T-helper 2 cell treated with Interferon-gamma antibody and Interleukin-4, amounts not matched to agents 100 ng/mL and 5 ng/mL, for 36 hours (primary cell): Measurements from ENCODE around the gene TTLL11. TPM values are rescaled to one million over a fixed set of nuclear protein-coding genes. Genes with fewer than 3 reads are reported as not detected.
"Not testable (repeated sequence)": the region's sequence is repeated elsewhere in the genome, so short reads cannot be mapped to it uniquely, and the experiment has no call there.

Experiments used
- intact Hi-C: fragments of 100-400 bp; cut with micrococcal nuclease; formaldehyde crosslinking; loops from one replicate; pipeline ENCODE4 v1.15.1; 2023
- total RNA-seq: library from RNA; stranded (reverse); gene quantifications from 2 replicates; pipeline ENCODE4 v1.2.3, GENCODE V29; 2022

TTLL11 gene
- total RNA-seq, 1 donor from 2014 or later, result 2.7 TPM

DNA sequence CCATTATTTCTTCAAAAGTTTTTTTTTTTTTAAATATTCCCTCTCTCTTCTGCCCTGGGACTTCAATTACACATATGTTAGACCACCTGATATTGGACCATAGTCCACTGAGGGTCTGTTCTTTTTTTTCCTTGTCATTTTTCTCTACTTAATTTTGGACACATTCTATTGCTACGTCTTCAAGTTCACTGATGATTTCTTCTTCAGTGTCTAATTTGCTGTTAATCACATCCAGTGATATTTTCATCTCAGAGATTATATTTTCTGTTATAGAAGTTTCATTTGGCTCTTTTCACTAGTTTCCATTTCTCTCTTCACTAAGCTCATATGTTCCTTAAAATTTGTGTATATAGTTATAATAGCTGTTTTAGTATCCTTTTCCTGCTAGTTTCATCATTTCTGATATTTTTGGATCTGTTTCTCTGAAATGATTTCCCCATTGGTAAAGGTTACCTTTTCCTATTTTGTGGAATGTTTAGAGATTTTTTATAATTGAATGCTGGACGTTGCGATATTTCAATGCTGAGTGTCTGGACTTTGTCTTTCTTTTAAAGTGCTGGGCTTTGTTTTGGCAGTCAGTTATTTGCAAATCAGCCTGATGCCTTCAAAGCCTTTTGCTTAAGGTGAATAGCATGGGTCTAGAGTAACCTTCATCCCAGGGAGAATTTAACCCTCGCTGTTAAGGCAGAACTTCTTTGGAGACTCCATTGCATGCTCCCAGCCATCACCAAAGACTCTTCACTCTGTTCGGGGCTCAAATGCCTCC lies 111.8 kb downstream of the TTLL11 start:
- intact Hi-C loops, result no loop called here

- intact Hi-C loops, result not testable (repeated sequence)
These were observed 112.4 kb downstream of the TTLL11 start for GRCh38 chr9:121980665-121981064.

DNA sequence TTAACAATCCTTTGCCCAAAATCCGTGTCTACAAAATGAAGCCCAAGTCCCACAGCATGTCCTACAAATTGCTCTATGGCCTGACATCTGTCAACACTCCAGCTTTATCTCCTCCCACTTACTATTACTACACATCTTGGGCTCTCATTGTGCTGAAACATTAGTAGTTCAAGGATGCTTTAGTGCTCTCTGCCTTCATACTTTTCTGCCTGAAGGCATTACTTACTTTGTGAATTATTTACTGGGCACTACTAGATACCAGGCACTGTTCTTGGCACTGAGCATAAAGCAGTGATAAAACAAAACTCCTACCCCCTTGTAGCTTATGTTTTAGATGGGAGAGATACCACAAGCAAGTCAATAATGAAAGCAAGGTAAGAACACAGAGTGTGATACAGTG lies 113.4 kb downstream of the TTLL11 start:
- intact Hi-C loops, result no loop called here

GRCh38 chr9:121976751-121977150 lies 116.4 kb downstream of the TTLL11 start:
- intact Hi-C loops, result no loop called here

- intact Hi-C loops, result no loop called here
These were observed 117.3 kb downstream of the TTLL11 start for GRCh38 chr9:121975801-121976277.

DNA sequence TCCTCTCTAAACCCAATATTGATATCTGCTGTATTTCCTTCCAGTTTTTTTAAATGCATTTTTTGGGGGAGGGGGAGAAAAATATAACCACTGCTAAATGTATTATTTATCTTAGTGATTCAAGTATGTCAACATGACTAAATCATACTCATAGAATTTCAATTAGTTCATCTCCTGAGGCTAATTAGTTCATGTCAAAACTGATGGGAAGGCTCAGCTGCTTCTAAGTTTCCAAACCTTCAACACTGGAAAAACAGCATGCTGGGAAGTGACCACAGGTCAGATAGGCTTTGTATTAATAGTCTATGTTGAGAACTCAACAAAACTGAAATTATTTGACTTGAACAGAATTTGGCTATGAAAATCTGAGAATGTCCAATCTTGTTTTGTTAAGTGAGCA lies 118.7 kb downstream of the TTLL11 start:
- intact Hi-C loops, result no loop called here

DNA sequence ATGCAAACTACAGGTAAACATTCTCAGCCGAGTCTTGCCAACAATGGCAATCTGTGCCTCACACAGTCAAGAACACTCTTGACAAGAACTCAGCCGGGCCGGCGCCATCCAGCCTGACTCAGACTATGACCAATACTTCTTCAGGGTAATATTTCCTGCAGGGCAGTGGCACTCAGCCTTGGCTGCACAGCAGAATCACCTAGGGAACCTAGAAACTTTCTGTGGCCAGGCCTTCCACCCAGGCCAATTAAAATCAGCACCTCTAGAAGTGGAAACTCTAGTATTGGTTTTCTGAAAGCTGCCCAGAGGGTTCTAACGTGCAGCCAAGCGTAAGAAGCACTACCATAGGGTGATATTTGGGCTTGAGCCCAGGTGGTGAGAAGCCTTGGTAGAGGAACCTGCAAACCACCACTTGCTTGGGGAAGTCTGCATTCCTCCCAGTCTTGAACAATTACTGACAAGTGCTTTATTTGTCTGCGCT lies 120.6 kb downstream of the TTLL11 start:
- intact Hi-C loops, result no loop called here

GRCh38 chr9:121968056-121968455 lies 125.1 kb downstream of the TTLL11 start:
- intact Hi-C loops, result no loop called here

DNA sequence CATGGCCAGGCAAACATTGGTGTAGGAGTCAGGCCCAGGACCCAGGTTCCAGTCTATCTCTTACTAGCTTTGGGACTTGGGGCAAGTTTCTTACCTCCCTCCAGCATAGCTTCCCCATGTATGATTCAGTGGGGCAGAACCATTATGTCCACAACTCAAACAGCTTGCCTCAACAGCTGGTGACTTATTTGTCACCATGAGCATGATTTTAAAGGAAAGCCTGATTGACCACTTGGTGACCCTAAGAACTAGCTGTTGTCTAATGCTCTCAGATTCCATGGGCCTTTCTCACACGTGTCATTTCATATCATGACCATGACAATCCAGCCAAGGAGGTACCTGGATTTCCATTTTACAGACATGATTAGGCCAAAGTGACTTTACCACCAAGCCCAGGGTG lies 126.4 kb downstream of the TTLL11 start:
- intact Hi-C loops, result no loop called here

GRCh38 chr9:121963528-121963995 lies 129.5 kb downstream of the TTLL11 start:
- intact Hi-C loops, result no loop called here

GRCh38 chr9:121962421-121962820 lies 130.7 kb downstream of the TTLL11 start:
- intact Hi-C loops, result no loop called here

DNA sequence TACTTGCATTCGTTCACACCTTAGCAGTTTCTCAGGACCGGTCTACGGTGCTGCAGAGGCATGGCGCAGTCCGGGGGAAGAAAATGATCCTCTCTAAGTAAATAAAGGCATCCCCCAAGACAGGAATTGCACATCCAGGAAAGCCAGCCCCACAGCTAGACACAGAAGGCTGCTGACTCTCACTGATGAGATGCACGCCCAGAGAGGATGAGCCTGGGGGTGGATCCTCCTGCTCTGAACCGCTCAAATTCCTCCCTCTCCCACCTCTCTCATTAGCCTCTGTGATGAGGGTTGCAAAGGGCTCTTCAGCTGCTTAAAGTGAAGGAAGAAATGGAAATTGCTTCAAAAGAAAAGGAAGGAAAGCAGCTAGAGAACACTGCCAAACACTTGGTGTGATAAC lies 132.4 kb downstream of the TTLL11 start:
- intact Hi-C loops, result no loop called here

GRCh38 chr9:121958530-121958929 lies 134.6 kb downstream of the TTLL11 start:
- intact Hi-C loops, result no loop called here

DNA sequence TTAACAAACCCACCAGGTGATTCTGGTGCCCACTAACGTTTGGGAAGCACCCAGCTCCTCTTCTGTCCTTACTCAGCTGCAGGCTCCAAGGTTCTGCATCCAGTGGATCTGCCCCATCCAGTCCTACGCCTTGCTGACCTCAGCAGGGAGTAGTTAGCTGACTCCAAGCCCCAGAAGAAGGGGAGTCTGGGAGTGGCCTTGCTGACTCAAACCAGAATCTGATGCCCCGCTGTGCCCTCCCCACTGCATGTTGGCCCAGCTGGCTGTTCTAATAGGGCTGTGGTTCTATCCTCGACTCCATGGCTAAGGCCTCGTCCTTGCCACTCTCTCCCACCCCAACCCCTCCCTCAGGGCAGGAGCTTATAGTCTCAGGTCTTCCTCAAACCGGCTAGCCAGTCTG lies 136.3 kb downstream of the TTLL11 start:
- intact Hi-C loops, result no loop called here

GRCh38 chr9:121955649-121956048 lies 137.5 kb downstream of the TTLL11 start:
- intact Hi-C loops, result no loop called here

- intact Hi-C loops, result no loop called here
These were observed 138.5 kb downstream of the TTLL11 start for GRCh38 chr9:121954477-121955140.

DNA sequence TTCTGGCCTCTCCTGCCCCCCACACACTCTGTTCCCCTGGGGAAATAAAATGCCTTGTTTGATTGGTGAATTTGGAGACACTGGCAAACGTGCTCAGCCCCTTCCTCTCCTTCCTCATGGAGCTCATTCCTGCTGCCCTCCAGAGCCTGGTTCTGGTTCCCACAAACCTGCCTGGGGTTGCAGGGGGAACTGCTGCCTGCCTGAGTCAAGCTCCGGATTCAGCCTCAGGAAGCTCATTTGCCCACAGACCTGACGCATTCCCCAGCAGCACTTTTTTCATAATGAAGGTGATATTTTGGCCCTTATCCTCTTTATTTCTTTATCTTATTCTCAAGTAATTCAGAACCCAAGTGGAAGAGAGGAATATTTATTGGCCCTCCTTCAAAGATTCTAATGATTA lies 140.5 kb downstream of the TTLL11 start:
- intact Hi-C loops, result no loop called here

GRCh38 chr9:121950866-121951265 lies 142.2 kb downstream of the TTLL11 start:
- intact Hi-C loops, result no loop called here

DNA sequence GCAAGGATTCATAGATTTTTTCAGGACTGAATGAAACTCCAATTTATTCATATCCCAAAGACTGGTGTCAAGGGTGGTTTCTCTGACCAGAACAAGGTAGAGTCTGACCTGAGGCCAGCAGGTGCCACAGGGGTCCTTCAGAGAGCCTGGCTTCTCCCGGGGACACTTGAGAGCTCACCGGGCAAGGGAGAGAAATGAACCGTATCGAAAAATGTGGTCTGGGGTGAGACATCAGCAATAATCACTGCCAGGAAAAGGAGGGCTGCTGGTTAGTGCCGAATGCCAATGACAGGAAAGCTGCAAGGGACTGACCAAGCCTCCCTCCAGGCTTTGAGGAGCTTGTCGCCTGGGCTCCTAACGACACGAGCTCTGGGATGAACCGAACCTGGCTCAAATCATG lies 142.7 kb downstream of the TTLL11 start:
- intact Hi-C loops, result no loop called here

- intact Hi-C loops, result no loop called here
These were observed 143.3 kb downstream of the TTLL11 start for GRCh38 chr9:121949766-121950165.

DNA sequence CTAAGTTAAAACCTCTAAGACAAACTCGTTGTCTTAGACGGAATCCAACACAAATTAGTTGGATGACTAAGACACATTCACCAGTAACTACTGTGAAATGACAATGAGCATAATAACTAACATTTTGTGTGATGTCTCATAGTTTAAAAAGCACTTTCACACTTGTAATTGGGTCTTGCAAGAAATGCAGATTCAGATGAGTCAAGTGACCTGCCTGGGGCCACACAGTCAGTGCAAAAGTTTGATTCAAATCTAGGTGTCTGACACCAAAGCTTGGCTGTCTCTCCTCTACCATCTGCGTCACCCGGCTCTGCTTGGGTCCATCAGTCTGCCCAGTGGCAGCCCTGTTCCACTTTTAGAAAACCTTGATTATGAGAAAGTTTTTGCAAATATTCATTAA lies 143.7 kb downstream of the TTLL11 start:
- intact Hi-C loops, result no loop called here

DNA sequence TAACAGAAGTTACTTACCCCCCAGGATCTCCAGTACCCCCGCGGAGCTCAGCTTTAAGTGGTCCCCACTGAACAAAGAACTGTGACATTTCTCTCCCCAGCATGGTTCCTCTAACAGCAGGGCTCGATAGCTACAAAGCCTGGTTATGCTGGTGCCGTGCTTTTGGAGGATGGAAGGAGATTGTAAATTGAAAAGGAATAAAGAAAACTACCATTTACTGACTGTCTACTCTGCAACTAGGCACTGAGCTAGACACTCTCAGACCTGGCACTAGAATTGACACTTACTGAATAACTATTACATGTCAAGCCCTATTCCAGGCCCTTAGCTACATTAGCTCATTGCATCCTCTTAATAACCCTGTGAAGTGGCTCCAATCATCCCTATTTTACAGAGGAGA lies 145.3 kb downstream of the TTLL11 start:
- intact Hi-C loops, result no loop called here

DNA sequence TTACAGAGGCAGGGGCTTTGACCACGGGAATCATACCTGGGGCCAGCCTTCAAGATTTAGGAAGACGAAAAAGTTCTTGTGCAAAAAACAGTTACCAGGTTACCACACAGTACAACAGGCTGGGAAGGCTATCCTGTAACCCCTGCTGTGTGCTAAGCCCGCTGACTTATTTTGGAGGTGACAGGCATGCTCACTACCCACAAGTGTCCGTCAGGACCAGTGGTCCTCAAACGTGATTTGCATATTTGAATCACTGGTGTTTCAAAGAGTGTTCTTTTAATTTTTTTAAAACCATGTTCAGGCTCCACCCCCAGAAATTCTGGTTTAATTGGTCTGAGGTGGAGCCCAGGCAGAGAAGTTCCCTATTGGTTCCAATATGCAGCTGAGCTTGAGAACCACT lies 146.6 kb downstream of the TTLL11 start:
- intact Hi-C loops, result no loop called here
